AG09319 (cell line): Measurements from ENCODE around the gene MRPL39.

Experiments
- DNase-seq: peaks from one replicate; pipeline ENCODE4 v3.0.0-alpha.2; 2010; ENCODE audit warnings: low read depth; ENCODE audit errors: extremely low read depth
- TF ChIP-seq, protein P1 (sequence below): IDR thresholded peaks from 2 replicates; pipeline ENCODE4 v1.5.1; 2011; ENCODE audit warnings: low read depth, mild to moderate bottlenecking, inconsistent platforms, low read length, moderate library complexity

Gene MRPL39

DNA sequence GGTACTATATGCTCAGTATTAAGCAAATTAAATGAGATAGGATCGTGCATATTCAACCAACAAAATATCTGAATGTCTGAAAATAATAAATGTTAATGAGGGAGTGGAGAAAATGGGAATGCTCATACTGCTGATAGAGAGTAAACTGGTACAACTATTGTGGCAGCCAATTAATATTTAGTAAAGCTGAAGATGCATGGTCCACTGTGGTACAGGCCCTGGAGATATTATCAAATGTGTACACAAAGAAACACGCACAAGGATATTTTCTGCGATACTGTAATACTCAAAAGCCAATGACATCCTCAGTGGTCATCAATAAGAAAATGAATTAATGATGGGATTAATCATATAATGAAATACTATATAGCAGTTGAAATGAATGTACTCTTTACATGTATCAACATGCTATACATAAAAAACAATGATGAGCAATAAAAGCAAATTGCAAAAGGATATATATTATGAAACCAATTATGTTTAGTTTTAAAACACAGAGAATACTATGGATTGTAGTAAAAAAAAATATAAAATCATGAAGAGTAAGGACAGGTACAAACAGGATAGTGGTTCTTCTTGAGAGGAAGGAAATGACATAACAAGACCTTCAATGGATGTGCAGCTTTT lies 25.0 kb downstream of the MRPL39 start:
- TF ChIP-seq, protein P1, sequence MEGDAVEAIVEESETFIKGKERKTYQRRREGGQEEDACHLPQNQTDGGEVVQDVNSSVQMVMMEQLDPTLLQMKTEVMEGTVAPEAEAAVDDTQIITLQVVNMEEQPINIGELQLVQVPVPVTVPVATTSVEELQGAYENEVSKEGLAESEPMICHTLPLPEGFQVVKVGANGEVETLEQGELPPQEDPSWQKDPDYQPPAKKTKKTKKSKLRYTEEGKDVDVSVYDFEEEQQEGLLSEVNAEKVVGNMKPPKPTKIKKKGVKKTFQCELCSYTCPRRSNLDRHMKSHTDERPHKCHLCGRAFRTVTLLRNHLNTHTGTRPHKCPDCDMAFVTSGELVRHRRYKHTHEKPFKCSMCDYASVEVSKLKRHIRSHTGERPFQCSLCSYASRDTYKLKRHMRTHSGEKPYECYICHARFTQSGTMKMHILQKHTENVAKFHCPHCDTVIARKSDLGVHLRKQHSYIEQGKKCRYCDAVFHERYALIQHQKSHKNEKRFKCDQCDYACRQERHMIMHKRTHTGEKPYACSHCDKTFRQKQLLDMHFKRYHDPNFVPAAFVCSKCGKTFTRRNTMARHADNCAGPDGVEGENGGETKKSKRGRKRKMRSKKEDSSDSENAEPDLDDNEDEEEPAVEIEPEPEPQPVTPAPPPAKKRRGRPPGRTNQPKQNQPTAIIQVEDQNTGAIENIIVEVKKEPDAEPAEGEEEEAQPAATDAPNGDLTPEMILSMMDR = no peak
- no peak for DNase-seq

DNA sequence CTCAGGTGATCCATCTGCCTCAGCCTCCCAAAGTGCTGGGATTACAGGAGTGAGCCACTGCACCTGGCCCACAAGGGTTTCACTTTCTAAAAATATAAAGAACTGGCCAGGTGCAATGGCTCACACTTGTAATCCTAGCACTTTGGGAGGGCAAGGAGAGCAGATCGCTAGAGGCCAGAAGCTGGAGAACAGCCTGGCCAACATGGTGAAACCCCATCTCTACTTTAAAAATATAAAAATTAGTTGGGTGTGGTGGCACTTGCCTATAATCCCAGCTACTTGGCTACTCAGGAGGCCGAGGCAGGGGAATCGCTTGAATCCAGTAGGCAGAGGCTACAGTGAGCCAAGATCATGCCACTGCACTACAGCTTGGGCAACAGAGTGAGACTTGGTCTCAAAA lies 25.7 kb downstream of the MRPL39 start:
- TF ChIP-seq, protein P1 = no peak
- no peak for DNase-seq

DNA sequence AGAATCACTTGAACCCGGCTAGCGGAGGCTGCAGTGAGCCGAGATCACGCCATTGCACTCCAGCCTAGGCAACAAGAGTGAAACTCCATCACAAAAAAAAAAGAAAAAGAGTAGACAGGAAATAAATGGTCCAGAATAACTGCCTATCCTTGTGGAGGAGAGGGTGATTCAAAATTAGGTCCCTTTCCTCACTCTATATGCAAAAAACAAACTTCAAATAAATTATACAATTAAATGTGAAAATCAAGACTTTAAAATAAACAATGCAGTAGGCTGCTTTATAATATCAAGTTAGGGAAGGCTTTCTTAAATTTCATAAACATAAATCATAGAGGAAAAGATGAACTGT lies 26.4 kb downstream of the MRPL39 start:
- TF ChIP-seq, protein P1 = no peak
- DNase-seq = no peak

DNA sequence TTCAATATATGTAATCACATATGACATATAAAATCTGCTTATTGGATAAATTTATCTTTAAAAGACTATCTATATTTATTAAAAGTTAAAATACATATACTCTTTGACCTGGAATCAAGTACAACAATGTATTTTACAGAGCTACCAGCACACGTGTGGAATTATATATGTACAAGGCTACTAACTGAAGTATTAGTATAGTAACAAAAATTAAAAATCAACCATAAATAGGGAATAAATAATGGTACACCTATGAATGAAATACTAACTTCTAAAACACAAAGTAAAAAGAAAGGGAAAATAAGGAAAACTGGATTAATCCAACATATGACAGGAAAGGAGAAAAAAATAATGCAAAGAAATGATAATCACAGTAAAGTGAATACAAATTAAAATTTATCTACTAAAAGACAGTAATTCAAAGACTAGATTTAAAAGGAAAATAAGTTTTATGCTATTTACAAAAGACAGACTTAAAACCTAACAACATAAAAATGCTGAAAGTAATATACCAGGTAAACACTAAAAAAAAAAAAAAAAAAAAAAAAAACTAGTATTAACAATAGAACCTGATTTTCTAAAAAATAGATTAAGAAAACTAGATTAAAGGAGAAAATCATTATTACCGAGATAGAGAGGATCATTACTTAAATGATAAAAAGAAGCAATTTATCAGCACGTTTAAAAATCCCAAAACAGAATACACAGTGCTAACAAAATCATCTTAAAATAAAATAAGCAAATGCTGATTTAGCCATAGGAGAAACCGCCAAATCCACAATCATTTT lies 27.9 kb downstream of the MRPL39 start:
- TF ChIP-seq, protein P1 = no peak
- DNase-seq = no peak

DNA sequence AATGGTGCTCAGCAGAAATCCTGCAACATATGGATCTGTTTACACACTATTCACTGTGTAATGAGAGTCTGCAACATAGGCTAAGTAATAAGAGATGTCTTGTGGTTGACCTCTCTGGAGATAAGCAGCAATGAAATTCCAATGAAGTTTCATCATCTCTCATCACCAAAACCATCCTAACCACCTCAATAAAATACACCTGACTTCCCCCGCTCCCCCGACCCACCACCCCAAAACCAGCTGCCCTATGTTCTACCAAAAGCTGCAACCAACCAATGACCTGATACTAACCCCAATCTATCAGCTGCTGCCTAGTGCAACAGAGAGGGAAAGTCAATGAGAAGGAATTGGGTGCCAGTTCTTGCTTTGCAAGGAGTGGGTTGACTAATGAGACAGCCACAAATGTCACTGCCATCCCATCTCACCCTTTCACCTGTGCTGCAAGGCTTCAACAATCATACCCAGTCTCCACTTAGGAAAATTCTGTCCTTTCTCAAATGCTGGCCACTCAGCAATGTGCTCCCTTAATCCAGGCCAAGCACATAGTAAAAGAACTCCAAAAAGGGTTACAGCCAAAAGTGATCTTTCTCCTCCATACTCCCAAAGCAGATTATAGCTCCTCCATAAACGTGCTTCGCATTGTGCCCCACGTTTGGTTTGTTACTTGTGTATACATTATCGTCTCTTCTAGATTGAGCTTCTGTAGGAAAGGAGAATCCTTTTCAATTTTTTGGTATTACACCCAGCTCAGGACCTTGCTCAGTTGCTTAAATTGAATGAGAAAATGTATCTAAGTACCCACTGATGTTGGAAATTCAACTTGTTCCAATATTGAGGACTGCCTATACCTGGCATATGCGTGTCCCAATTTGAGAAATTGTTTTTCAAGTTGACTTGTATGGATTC lies 29.0 kb downstream of the MRPL39 start:
- no peak for DNase-seq
- TF ChIP-seq, protein P1 = no peak

DNA sequence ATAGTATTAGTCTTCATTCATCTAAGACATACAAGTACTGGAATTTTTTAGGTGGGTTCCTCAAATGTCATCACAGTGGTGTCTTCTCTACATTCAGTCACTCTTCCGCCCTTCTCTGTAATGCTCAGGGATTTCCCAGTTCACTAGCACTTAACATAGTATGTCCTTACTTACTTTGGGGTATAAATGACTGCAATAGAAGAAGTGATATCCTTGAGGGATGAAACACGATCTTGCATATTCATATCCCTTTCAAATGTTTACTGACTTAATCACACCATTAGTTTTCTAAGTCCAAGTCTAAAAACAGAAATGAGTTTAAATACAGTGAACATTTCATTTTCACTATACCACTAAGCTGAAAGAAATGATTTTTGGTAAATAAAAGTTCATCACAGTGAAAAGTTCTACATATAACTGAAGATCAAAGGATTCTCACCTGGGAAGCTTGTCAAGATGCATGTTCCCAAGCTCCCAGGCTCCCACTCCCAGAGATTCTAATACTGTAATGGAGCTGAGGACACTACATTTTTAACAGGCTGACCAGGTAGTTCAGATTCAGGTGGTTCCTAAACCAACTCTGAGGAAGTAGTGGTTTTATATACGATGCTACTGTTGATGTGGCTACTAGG lies 29.7 kb downstream of the MRPL39 start:
- DNase-seq = no peak
- TF ChIP-seq, protein P1 = no peak
